GM23248 (cell line): ENCODE results near the gene CEP131. TPM values are rescaled to one million over a fixed set of nuclear protein-coding genes. Genes with fewer than 3 reads are reported as not detected.

Experiments
- DNase-seq: peaks from one replicate; pipeline ENCODE4 v3.0.0-alpha.2; 2015
- H2AFZ ChIP-seq: fragments of 200-600 bp; sonication (generic); 2 replicates; pipeline ENCODE4 v1.6.1; 2016; ENCODE audit warnings: antibody characterized with exemption
- H3F3A ChIP-seq: fragments of 200-600 bp; sonication (generic); 2 replicates; pipeline ENCODE4 v1.6.1; 2016; ENCODE audit warnings: mild to moderate bottlenecking, antibody characterized with exemption, mixed run types; ENCODE audit not compliant: insufficient read depth
- H3K27ac ChIP-seq: fragments of 200-600 bp; sonication (generic); 2 replicates; pipeline ENCODE4 v1.5.1; 2016; ENCODE audit warnings: mild to moderate bottlenecking
- H3K27me3 ChIP-seq: fragments of 200-600 bp; sonication (generic); replicated peaks from 2 replicates; pipeline ENCODE4 v1.6.1; 2016; ENCODE audit warnings: mild to moderate bottlenecking; ENCODE audit not compliant: insufficient read depth
- H3K36me3 ChIP-seq: fragments of 200-600 bp; sonication (generic); 2 replicates; pipeline ENCODE4 v1.6.1; 2016; ENCODE audit warnings: low read depth, mild to moderate bottlenecking
- H3K4me1 ChIP-seq: fragments of 200-600 bp; sonication (generic); 2 replicates; pipeline ENCODE4 v1.6.1; 2016; ENCODE audit warnings: mild to moderate bottlenecking; ENCODE audit not compliant: insufficient read depth
- H3K4me2 ChIP-seq: fragments of 200-600 bp; sonication (generic); one replicate; pipeline ENCODE4 v1.6.1; 2016; ENCODE audit warnings: mild to moderate bottlenecking; ENCODE audit not compliant: unreplicated experiment
- H3K4me3 ChIP-seq: fragments of 200-600 bp; sonication (generic); 2 replicates; pipeline ENCODE4 v1.5.1; 2016; ENCODE audit warnings: mild to moderate bottlenecking
- H3K79me2 ChIP-seq: fragments of 200-600 bp; sonication (generic); 2 replicates; pipeline ENCODE4 v1.6.1; 2016; ENCODE audit warnings: mild to moderate bottlenecking; ENCODE audit not compliant: insufficient read depth
- H3K9ac ChIP-seq: fragments of 200-600 bp; sonication (generic); 2 replicates; pipeline ENCODE4 v1.6.1; 2016; ENCODE audit warnings: mild to moderate bottlenecking
- H3K9me2 ChIP-seq: fragments of 200-600 bp; sonication (generic); 2 replicates; pipeline ENCODE4 v1.6.1; 2016; ENCODE audit warnings: mixed run types, mild to moderate bottlenecking, moderate library complexity; ENCODE audit not compliant: insufficient read depth
- H3K9me3 ChIP-seq: fragments of 200-600 bp; sonication (generic); one replicate; pipeline ENCODE4 v1.6.1; 2017; ENCODE audit warnings: low read depth
- H4K20me1 ChIP-seq: fragments of 200-600 bp; sonication (generic); 2 replicates; pipeline ENCODE4 v1.6.0; 2016; ENCODE audit not compliant: insufficient read depth
- EZH2 ChIP-seq: fragments of 200-600 bp; sonication (generic); IDR thresholded peaks from 2 replicates; pipeline ENCODE4 v1.6.1; 2018; ENCODE audit warnings: antibody characterized with exemption, mild to moderate bottlenecking; ENCODE audit not compliant: insufficient read depth, poor library complexity, severe bottlenecking
- EZH2phosphoT487 ChIP-seq: fragments of 200-600 bp; sonication (generic); IDR thresholded peaks from 2 replicates; pipeline ENCODE4 v1.6.1; 2018; ENCODE audit warnings: antibody characterized with exemption, moderate library complexity, mild to moderate bottlenecking, low read depth; ENCODE audit not compliant: insufficient read depth
- WGBS, 2 experiments: methylation state at CpG; one replicate each; pipeline ENCODE4 v1.1.6; 2015 to 2017; ENCODE audit warnings: low lambda C conversion rate in 2 of 2, low coverage in 1 of 2; ENCODE audit errors: missing lambda C conversion rate in 2 of 2; 5-methylcytosine and 5-hydroxymethylcytosine counted together
- in situ Hi-C: fragments of 300-500 bp; cut with MboI; formaldehyde crosslinking; loops from 2 replicates; pipeline ENCODE4 v1.15.0; 2020
- polyA plus RNA-seq: library from polyadenylated mRNA; unstranded; fragments of >200 nt; fragmentation: Nextera tagmentation; extraction: Ambion mirVana; gene quantifications from 2 replicates; pipeline ENCODE4 v1.2.1, GENCODE V29; 2016
- total RNA-seq: library from RNA; depleted of rRNA; stranded (reverse); fragments of >200 nt; shearing (Covaris generic); gene quantifications from 2 replicates; pipeline ENCODE4 v1.2.3, GENCODE V29; 2014

CEP131 gene
- total and polyA plus RNA-seq, 2 experiments from 2014 or later, result 5.6 to 8.0 TPM

GRCh38 chr17:81167638-81168037 lies 55.1 kb downstream of the CEP131 start:
- in situ Hi-C loops, result no loop called here
- Histone ChIP-seq H3K27ac (no peak overlapping the region), H3K4me2 (no peak overlapping the region), H3K4me1 (no peaks in the 10 kb centered on the region), H3K9ac (no peak overlapping the region), H3K9me3 (no peaks in the 10 kb centered on the region), H3K36me3 (no peaks in the 10 kb centered on the region), H2AFZ (no peak overlapping the region), H3K27me3 (peaks cover 10% of the 10 kb centered on the region; the same call in 1 of the 2 replicates), H3K9me2 (no peaks in the 10 kb centered on the region), H3K4me3 (no peak overlapping the region), H3F3A (no peaks in the 10 kb centered on the region), H4K20me1 (no peaks in the 10 kb centered on the region), H3K79me2 (no peaks in the 10 kb centered on the region)
- no peak for DNase-seq
- TF ChIP-seq EZH2phosphoT487 (no peak), EZH2 (no peak)
- 69 to 81% methylated on average over 7 of the region's 7 CpGs for WGBS, 2 experiments

- Histone ChIP-seq H3F3A (no peaks in the 10 kb centered on the region), H2AFZ (no peak overlapping the region), H3K9me2 (no peaks in the 10 kb centered on the region), H3K4me1 (no peaks in the 10 kb centered on the region), H3K9ac (no peak overlapping the region), H3K79me2 (no peaks in the 10 kb centered on the region), H3K4me3 (no peak overlapping the region), H3K4me2 (no peak overlapping the region), H3K36me3 (no peaks in the 10 kb centered on the region), H4K20me1 (no peaks in the 10 kb centered on the region), H3K9me3 (no peaks in the 10 kb centered on the region), H3K27me3 (peaks cover 10% of the 10 kb centered on the region; the same call in 1 of the 2 replicates), H3K27ac (no peak overlapping the region)
- in situ Hi-C loops, result no loop called here
- no peak for TF ChIP-seq EZH2
- 96 to 97% methylated on average over 4 of the region's 4 CpGs for WGBS, 2 experiments
- no peak for DNase-seq
Observed at GRCh38 chr17:81167194-81167524, 55.6 kb downstream of the CEP131 start.

- H3F3A ChIP-seq, result no peaks in the 10 kb centered on the region
- 1 to 2% methylated on average over 26 to 53 of the region's 62 CpGs for WGBS, 2 experiments
- H4K20me1 ChIP-seq, result no peaks in the 10 kb centered on the region
- no peaks in the 10 kb centered on the region for H3K4me1 ChIP-seq
- H3K9me3 ChIP-seq, result no peaks in the 10 kb centered on the region
- DNase-seq, result no peak
- H3K36me3 ChIP-seq, result no peaks in the 10 kb centered on the region
- H3K27ac ChIP-seq, result no peak within 1 kb of the TSS
- H3K4me2 ChIP-seq, result no peak within 1 kb of the TSS
- TF ChIP-seq EZH2, result no peak
- no peak for TF ChIP-seq EZH2phosphoT487
- H3K79me2 ChIP-seq, result no peaks in the 10 kb centered on the region
- H2AFZ ChIP-seq, result no peak within 1 kb of the TSS
- H3K9me2 ChIP-seq, result no peaks in the 10 kb centered on the region
- no peak within 1 kb of the TSS for H3K4me3 ChIP-seq
- H3K27me3 ChIP-seq, result peaks cover 10% of the 10 kb centered on the region; the same call in 1 of the 2 replicates
- no peak within 1 kb of the TSS for H3K9ac ChIP-seq
- in situ Hi-C loops, result no loop called here
Observed at GRCh38 chr17:81166033-81166492, 56.7 kb downstream of the CEP131 start, which contains the start of gene AATK. Gene AATK, minus strand, starts transcription at chr17:81166221. Its CDS starts 229 bp downstream, at chr17:81165992.

GRCh38 chr17:81165246-81166032 lies 57.3 kb downstream of the CEP131 start, which contains the start of gene PVALEF:
Gene PVALEF, plus strand, starts transcription at chr17:81165507. Its CDS starts 15,720 bp downstream, at chr17:81181227.
- H3K4me1 ChIP-seq, result no peaks in the 10 kb centered on the region
- no peaks in the 10 kb centered on the region for H4K20me1 ChIP-seq
- H2AFZ ChIP-seq, result no peak within 1 kb of the TSS
- no peak within 1 kb of the TSS for H3K9ac ChIP-seq
- peaks cover 10% of the 10 kb centered on the region; the same call in 1 of the 2 replicates for H3K27me3 ChIP-seq
- H3F3A ChIP-seq, result no peaks in the 10 kb centered on the region
- TF ChIP-seq EZH2phosphoT487, result no peak
- no peak for TF ChIP-seq EZH2
- H3K79me2 ChIP-seq, result no peaks in the 10 kb centered on the region
- WGBS, 2 experiments, result 30 to 37% methylated on average over 32 to 46 of the region's 46 CpGs
- H3K9me3 ChIP-seq, result no peaks in the 10 kb centered on the region
- no peaks in the 10 kb centered on the region for H3K36me3 ChIP-seq
- no peaks in the 10 kb centered on the region for H3K9me2 ChIP-seq
- no peak within 1 kb of the TSS for H3K4me3 ChIP-seq
- in situ Hi-C loops, result no loop called here
- peak; percentile 29 for DNase-seq
- no peak within 1 kb of the TSS for H3K4me2 ChIP-seq
- no peak within 1 kb of the TSS for H3K27ac ChIP-seq
